Mucosa of descending colon (tissue), 3 donors: ENCODE measurements around the gene CDKL2. TPM values are rescaled to one million over a fixed set of nuclear protein-coding genes. Genes with fewer than 3 reads are reported as not detected.
A peak's percentile ranks its signal among the peaks of the same experiment; 100 is the strongest.
"Not testable (repeated sequence)": the region's sequence is repeated elsewhere in the genome, so short reads cannot be mapped to it uniquely, and the experiment has no call there.

Experiments used
- ATAC-seq: fragments of 200-7000 bp; cut with Tn5 transposase; one replicate; pipeline ENCODE4 v1.9.1; 2020; ENCODE audit warnings: mild to moderate bottlenecking, moderate library complexity
- DNase-seq, 3 donors: peaks; one replicate each; pipeline ENCODE4 v3.0.0-alpha.2; 2020
- H3K36me3 ChIP-seq: fragments of 200-600 bp; one replicate; pipeline ENCODE4 v1.8.0; 2021; ENCODE audit warnings: low read depth, mild to moderate bottlenecking
- H3K4me1 ChIP-seq: fragments of 200-600 bp; one replicate; pipeline ENCODE4 v1.8.0; 2021; ENCODE audit warnings: low read depth, mild to moderate bottlenecking
- H3K4me3 ChIP-seq: fragments of 200-600 bp; one replicate; pipeline ENCODE4 v1.8.0; 2021; ENCODE audit warnings: mild to moderate bottlenecking
- H3K9me3 ChIP-seq: fragments of 200-600 bp; one replicate; pipeline ENCODE4 v1.8.0; 2021; ENCODE audit warnings: mild to moderate bottlenecking
- CTCF ChIP-seq: fragments of 200-600 bp; IDR thresholded peaks from one replicate; pipeline ENCODE4 v1.8.0; 2022; ENCODE audit warnings: antibody characterized with exemption, mild to moderate bottlenecking
- intact Hi-C, 2 donors: fragments of 100-400 bp; cut with DNase I in 1 of 2; cut with micrococcal nuclease in 1 of 2; formaldehyde crosslinking; loops; one replicate each; pipeline versions ENCODE4 v1.11.0 to v1.11.1; 2022; cut with DNase I, micrococcal nuclease
- total RNA-seq, 3 donors: library from RNA; stranded (reverse); fragmentation: NEBNext Ultra II Directional in 2 of 3; extraction: Animal tissue kit (Norgen Biotek cat#: 25700) in 2 of 3; gene quantifications; one replicate each; pipeline versions ENCODE4 v1.2.1 to v1.2.4, GENCODE V29; 2021 to 2023
- donor health status: DM: no; HTN: no; CAD: no; lungs with moderate emphysema.
- donor health status: DM: no; HTN: no; CAD: no.
- donor health status: DM: no; HTN: yes; CAD: no.

The CDKL2 gene
- total RNA-seq, 3 donors from 2014 or later: 1.6 to 3.5 (median 2.3) TPM

- TF ChIP-seq CTCF: no peak
- Histone ChIP-seq H3K9me3 (no peaks in the 10 kb centered on the region), H3K36me3 (no peaks in the 10 kb centered on the region), H3K4me3 (peak within 1 kb of the TSS; percentile 94), H3K4me1 (peaks cover 24% of the 10 kb centered on the region)
- ATAC-seq (peak; percentile 96), DNase-seq (peak; percentile 98 to 100 (median 98))
- intact Hi-C loops: loop anchor here in 1 of 2 donors (5.0 kb wide), 1 partner anchor 49 kb away; the partner anchor contains the start of gene USO1
Observed at GRCh38 chr4:75673027-75673958, 43.0 kb upstream of the CDKL2 start, which contains the start of gene G3BP2. TSS of gene G3BP2 (minus strand) at chr4:75673411. CDS start at chr4:75662025, 11,386 bp downstream.

- Histone ChIP-seq H3K36me3 (no peaks in the 10 kb centered on the region), H3K9me3 (no peaks in the 10 kb centered on the region), H3K4me1 (peaks cover 28% of the 10 kb centered on the region), H3K4me3 (peak overlapping the region; percentile 94)
- TF ChIP-seq CTCF: no peak
- ATAC-seq: peak; percentile 53
- intact Hi-C loops: loop anchor here in 1 of 2 donors (5.0 kb wide), 1 partner anchor 50 kb away; the partner anchor contains the start of gene USO1
- DNase-seq: peak; percentile 85 to 89 (median 86)
Observed at GRCh38 chr4:75672461-75673026, 42.2 kb upstream of the CDKL2 start.

GRCh38 chr4:75671802-75672421, 41.6 kb upstream of the CDKL2 start:
- Histone ChIP-seq H3K9me3 (no peaks in the 10 kb centered on the region), H3K4me3 (peak overlapping the region; percentile 94), H3K36me3 (no peaks in the 10 kb centered on the region), H3K4me1 (peaks cover 28% of the 10 kb centered on the region)
- no peak for ATAC-seq
- intact Hi-C loops: loop anchor here in 1 of 2 donors (5.0 kb wide), 1 partner anchor 50 kb away; the partner anchor contains the start of gene USO1
- DNase-seq: no peak
- no peak for TF ChIP-seq CTCF

GRCh38 chr4:75668596-75668995, 38.3 kb upstream of the CDKL2 start:
- intact Hi-C loops: no loop called here
- H3K4me3 ChIP-seq: no peak overlapping the region
- no peaks in the 10 kb centered on the region for H3K9me3 ChIP-seq
- TF ChIP-seq CTCF: no peak
- DNase-seq (no peak), ATAC-seq (no peak)
- H3K36me3 ChIP-seq: no peaks in the 10 kb centered on the region
- H3K4me1 ChIP-seq: peaks cover 23% of the 10 kb centered on the region

GRCh38 chr4:75667636-75668035, 37.3 kb upstream of the CDKL2 start:
- H3K4me1 ChIP-seq: peaks cover 23% of the 10 kb centered on the region
- H3K4me3 ChIP-seq, intact Hi-C loops: not testable (repeated sequence)

More at GRCh38 chr4:75667636-75668035, 37.3 kb upstream of the CDKL2 start:
- DNase-seq, H3K9me3 ChIP-seq, ATAC-seq, H3K36me3 ChIP-seq: not testable (repeated sequence)
